Parathyroid adenoma (tissue), 2 donors: ENCODE data around the gene RBM33.
A peak's percentile ranks its signal among the peaks of the same experiment; 100 is the strongest.

ENCODE experiments used
- H2AFZ ChIP-seq: fragments of 300-600 bp; sonication (generic); one replicate; pipeline ENCODE4 v1.7.0; 2017; ENCODE audit warnings: antibody characterized with exemption, mild to moderate bottlenecking
- H3K27ac ChIP-seq: fragments of 300-600 bp; sonication (generic); one replicate; pipeline ENCODE4 v1.7.0; 2017
- H3K27me3 ChIP-seq: fragments of 300-600 bp; sonication (generic); one replicate; pipeline ENCODE4 v1.7.0; 2017; ENCODE audit warnings: low read length; ENCODE audit not compliant: control insufficient read depth, insufficient read depth
- H3K36me3 ChIP-seq: fragments of 300-600 bp; sonication (generic); one replicate; pipeline ENCODE4 v1.7.0; 2017; ENCODE audit warnings: low read length; ENCODE audit not compliant: control insufficient read depth, insufficient read depth
- H3K4me1 ChIP-seq: fragments of 300-600 bp; sonication (generic); one replicate; pipeline ENCODE4 v1.7.0; 2017; ENCODE audit warnings: control low read depth
- H3K4me2 ChIP-seq: fragments of 300-600 bp; sonication (generic); one replicate; pipeline ENCODE4 v1.7.0; 2017; ENCODE audit warnings: low read length
- H3K4me3 ChIP-seq: fragments of 300-600 bp; sonication (generic); one replicate; pipeline ENCODE4 v1.7.0; 2017; ENCODE audit warnings: low read depth, low read length
- H3K79me2 ChIP-seq: fragments of 300-600 bp; sonication (generic); one replicate; pipeline ENCODE4 v1.7.0; 2017; ENCODE audit warnings: control low read depth
- H3K9ac ChIP-seq: fragments of 300-600 bp; sonication (generic); one replicate; pipeline ENCODE4 v1.7.0; 2017; ENCODE audit warnings: mild to moderate bottlenecking
- H3K9me3 ChIP-seq: fragments of 300-600 bp; sonication (generic); one replicate; pipeline ENCODE4 v1.7.0; 2017; ENCODE audit warnings: low read length; ENCODE audit not compliant: control insufficient read depth
- CTCF ChIP-seq: fragments of 300-600 bp; sonication (generic); IDR thresholded peaks from one replicate; pipeline ENCODE4 v1.7.0; 2017; ENCODE audit warnings: antibody characterized with exemption, mild to moderate bottlenecking
- donor health status: primary hyperparathyroidism.

The RBM33 gene

GRCh38 chr7:155644971-155645509 lies 579 bp downstream of the RBM33 start:
- Histone ChIP-seq H3K27me3 (no peaks in the 10 kb centered on the region), H3K79me2 (peaks cover 49% of the 10 kb centered on the region), H2AFZ (peak overlapping the region; percentile 96), H3K4me2 (peak overlapping the region; percentile 89), H3K4me1 (peaks cover 3% of the 10 kb centered on the region), H3K27ac (peak overlapping the region; percentile 95), H3K9ac (peak overlapping the region; percentile 95), H3K4me3 (peak overlapping the region; percentile 83), H3K9me3 (no peaks in the 10 kb centered on the region), H3K36me3 (no peaks in the 10 kb centered on the region)
- TF ChIP-seq CTCF = no peak

DNA sequence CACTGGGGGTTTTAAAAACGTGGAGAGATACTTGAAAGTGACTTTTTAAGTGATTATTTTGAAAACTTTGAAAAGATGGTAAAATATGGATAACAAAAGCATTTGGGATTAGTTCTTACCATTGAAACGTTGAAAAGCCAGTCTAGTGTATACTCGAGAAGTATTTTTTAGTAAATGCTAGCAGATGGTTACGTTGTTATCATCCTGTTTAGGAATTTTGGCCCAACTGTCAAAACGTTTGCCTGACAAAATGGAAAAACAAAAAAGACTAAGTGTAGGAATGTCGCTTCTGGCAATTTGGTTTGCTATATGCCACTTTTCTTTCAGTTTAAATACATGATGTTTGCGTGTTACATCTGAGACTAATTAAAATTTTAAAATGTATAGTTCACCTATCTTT lies 1.2 kb downstream of the RBM33 start:
- H3K4me2 ChIP-seq = peak overlapping the region; percentile 89
- H3K27ac ChIP-seq = no peak overlapping the region
- H3K9me3 ChIP-seq = no peaks in the 10 kb centered on the region
- H3K4me1 ChIP-seq = peaks cover 3% of the 10 kb centered on the region
- no peaks in the 10 kb centered on the region for H3K36me3 ChIP-seq
- no peak overlapping the region for H3K9ac ChIP-seq
- H2AFZ ChIP-seq = no peak overlapping the region
- no peak for TF ChIP-seq CTCF
- H3K79me2 ChIP-seq = peaks cover 54% of the 10 kb centered on the region
- peak overlapping the region; percentile 83 for H3K4me3 ChIP-seq
- no peaks in the 10 kb centered on the region for H3K27me3 ChIP-seq

GRCh38 chr7:155646669-155647068 lies 2.2 kb downstream of the RBM33 start:
- no peaks in the 10 kb centered on the region for H3K27me3 ChIP-seq
- H3K27ac ChIP-seq = no peak overlapping the region
- H3K9ac ChIP-seq = no peak overlapping the region
- H3K79me2 ChIP-seq = peaks cover 64% of the 10 kb centered on the region
- H3K4me3 ChIP-seq = no peak overlapping the region
- no peak overlapping the region for H2AFZ ChIP-seq
- no peaks in the 10 kb centered on the region for H3K36me3 ChIP-seq
- H3K9me3 ChIP-seq = no peaks in the 10 kb centered on the region
- no peak overlapping the region for H3K4me2 ChIP-seq
- TF ChIP-seq CTCF = no peak
- peaks cover 3% of the 10 kb centered on the region for H3K4me1 ChIP-seq

DNA sequence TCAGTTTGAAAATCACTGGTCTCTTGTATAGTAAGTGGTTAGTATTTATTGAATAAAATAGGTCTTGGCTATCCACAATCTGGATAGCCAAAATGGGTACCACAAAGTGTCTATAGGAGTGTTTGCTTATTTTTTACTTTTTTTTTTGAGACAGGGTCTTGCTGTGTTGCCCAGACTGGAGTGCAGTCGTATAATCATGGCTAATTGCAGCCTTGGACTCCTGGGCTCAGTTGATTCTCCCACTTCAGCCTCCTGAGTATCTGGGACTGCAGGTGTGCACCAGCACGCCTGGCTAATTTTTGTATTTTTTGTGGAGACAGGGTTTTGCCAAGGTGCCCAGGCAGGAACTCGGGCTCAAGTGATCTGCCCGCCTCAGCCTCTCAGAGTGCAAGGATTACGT lies 2.8 kb downstream of the RBM33 start:
- Histone ChIP-seq H3K9me3 (no peaks in the 10 kb centered on the region), H3K27ac (no peak overlapping the region), H3K36me3 (no peaks in the 10 kb centered on the region), H3K4me3 (no peak overlapping the region), H3K4me1 (peaks cover 3% of the 10 kb centered on the region), H2AFZ (no peak overlapping the region), H3K27me3 (no peaks in the 10 kb centered on the region), H3K9ac (no peak overlapping the region), H3K4me2 (no peak overlapping the region), H3K79me2 (peaks cover 70% of the 10 kb centered on the region)
- no peak for TF ChIP-seq CTCF

DNA sequence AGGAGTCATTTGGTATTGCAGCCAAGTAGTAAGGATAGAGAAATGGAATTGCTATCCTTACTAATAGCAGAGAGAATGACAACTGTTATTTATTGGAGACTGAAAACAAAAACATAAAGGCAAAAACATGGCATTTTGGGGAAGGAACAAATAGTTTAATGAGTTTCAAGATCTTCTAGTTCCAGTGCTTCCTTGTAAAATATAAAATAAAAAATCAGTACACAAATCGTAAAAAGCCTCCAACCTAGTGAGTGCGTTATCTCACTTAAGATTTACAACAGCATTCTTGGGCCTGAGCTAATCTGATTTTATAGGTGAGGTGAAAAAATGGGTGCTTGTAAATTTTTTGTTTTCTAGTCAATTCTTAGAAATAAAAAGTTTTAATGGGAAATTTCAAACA lies 3.3 kb downstream of the RBM33 start:
- no peaks in the 10 kb centered on the region for H3K9me3 ChIP-seq
- H3K27ac ChIP-seq = no peak overlapping the region
- H3K4me2 ChIP-seq = no peak overlapping the region
- no peak overlapping the region for H3K9ac ChIP-seq
- TF ChIP-seq CTCF = no peak
- no peaks in the 10 kb centered on the region for H3K36me3 ChIP-seq
- H3K4me3 ChIP-seq = no peak overlapping the region
- H3K79me2 ChIP-seq = peaks cover 75% of the 10 kb centered on the region
- peaks cover 3% of the 10 kb centered on the region for H3K4me1 ChIP-seq
- H2AFZ ChIP-seq = no peak overlapping the region
- H3K27me3 ChIP-seq = no peaks in the 10 kb centered on the region
